B cell (primary cell): Measurements from ENCODE around the gene LCN9.

Experiments used
- EZH2 ChIP-seq: IDR thresholded peaks from 2 replicates; pipeline ENCODE4 v1.6.1; 2012; ENCODE audit warnings: borderline replicate concordance, low read depth, mild to moderate bottlenecking, moderate library complexity, low read length; ENCODE audit not compliant: insufficient read depth, poor library complexity, severe bottlenecking
- TF ChIP-seq, protein P1 (sequence below): fragments of 200-600 bp; IDR thresholded peaks from one replicate; pipeline ENCODE4 v1.8.0; 2022; ENCODE audit warnings: antibody characterized with exemption, mild to moderate bottlenecking

DNA sequence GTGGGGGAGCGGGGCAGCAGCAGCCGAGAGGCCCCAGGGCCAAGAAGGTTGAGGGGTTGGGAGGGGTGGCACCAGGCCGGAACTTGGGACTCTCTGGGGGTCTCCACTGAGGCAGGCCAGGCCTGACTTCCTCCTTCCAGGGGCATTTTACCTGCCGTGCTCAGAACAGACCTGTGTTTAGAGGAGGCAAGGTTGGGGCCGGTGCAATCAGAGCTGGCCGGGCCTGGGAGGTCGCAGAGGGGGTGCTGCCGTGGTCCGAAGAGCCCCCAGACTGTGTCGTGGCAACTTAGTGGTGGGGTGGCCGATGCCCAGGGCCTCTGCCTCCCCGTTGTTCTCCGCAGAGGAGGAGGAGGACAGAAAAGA is 45.6 kb upstream of the LCN9 start:
- TF ChIP-seq, protein P1, sequence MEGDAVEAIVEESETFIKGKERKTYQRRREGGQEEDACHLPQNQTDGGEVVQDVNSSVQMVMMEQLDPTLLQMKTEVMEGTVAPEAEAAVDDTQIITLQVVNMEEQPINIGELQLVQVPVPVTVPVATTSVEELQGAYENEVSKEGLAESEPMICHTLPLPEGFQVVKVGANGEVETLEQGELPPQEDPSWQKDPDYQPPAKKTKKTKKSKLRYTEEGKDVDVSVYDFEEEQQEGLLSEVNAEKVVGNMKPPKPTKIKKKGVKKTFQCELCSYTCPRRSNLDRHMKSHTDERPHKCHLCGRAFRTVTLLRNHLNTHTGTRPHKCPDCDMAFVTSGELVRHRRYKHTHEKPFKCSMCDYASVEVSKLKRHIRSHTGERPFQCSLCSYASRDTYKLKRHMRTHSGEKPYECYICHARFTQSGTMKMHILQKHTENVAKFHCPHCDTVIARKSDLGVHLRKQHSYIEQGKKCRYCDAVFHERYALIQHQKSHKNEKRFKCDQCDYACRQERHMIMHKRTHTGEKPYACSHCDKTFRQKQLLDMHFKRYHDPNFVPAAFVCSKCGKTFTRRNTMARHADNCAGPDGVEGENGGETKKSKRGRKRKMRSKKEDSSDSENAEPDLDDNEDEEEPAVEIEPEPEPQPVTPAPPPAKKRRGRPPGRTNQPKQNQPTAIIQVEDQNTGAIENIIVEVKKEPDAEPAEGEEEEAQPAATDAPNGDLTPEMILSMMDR = no peak
- no peak for TF ChIP-seq EZH2
